Stimulated activated CD8-positive, alpha-beta memory T cell treated with anti-CD3 and anti-CD28 coated beads, Interleukin-7, amount 100 ng/mL, for 4 hours (primary cell): ENCODE data around the gene COL23A1.

Experiments used
- DNase-seq, 2 donors: peaks; one replicate each; pipeline ENCODE4 v3.0.0-alpha.2; 2020; ENCODE audit warnings: low read depth in 2 of 2

COL23A1 gene

DNA sequence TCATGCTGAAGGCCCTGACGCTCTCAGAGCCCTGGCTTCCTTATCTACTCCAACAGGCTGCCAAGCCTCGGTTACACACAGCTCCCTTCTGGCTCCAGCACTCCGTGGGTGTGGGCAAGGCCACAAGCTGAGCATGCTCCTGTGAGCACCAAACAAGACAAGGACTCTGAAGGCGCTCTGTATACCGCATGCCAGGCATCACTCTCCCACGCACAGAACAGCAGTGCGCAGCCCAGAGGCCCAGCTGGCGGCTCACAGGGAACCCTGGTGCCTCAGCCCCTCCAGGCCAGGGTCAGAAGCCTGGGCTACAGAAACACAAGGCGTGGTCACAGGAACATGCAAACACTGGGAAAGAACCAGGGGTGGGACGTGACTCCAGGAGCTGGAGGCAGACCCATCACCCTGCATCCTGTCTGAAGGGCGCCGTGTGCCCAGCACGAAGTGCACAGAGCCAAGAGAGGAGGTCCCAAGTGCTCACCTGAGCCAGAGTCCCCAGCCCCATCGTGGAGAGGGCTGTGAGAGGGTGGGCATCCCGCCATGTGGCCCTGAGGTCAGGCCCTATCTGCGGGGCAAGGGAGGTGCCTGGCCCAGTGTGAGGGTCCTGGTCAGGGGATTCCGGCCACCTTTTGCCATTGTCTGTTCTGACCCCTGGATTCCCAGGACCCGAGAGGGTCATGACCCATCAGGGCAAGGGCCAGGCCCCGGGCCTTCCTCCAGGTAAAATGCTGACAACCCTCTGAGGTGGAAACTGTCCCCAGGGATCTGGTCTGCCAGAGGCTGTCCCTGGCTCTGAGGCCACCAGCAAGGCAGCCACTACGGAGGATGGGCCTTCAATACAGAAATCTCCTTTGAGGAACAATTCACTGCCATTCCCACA, 54.7 kb downstream of the COL23A1 start:
- DNase-seq: no peak

DNA sequence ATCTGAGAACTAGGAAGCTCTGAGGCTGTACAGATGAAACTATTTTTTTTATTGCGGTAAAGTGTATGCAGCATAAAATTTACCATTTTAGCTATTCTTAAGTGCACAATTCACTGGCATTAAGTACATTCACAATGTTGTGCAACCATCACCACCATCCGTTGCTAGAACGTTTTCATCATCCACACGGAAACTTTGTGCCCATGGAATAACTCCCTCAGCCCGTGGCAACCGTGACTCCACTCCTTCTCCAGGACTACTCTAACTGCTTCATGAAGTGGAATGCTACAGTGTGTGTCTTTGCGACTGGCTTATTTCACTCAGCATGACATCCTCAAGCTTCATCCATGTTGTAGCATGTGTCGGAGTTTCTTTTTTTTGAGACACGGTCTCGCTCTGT, 57.1 kb downstream of the COL23A1 start:
- no peak for DNase-seq

DNA sequence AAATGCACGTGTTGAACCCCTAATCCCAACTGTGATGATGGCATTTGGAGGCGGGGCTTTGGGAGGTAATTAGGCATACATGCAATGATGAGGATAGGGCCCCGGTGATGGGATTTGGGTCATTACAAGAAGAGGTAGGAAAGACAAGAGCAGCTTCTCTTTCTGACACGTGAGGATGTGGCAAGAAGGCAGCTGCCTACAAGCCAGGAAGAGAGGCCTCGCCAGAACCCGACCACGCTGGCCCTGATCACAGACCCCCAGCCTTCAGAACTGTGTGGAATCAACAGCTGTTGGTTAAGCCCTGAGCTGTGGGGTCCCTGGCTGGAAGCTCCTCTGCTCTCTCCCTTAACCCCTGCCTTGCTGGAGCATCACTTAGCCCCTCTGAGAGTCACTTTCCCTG, 57.5 kb downstream of the COL23A1 start:
- DNase-seq: no peak

DNA sequence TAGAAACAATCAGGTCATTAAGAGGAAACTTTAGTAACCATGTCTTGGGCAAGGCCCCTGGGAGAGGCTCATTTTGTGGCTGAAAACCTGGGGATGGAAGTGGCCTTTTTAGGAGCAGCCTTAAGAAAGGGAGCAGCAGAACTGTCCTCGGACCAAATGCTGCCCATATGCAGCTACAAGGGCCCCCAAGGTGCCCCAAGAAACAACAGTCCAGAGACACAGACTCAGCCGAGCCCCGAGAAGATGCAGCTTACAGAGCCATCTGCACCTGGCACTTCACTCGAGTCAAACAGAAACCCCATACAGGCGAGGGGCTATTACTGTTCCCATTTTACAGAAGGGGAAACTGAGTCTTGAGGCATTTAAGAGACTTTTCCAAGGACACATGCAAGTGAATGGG, 58.0 kb downstream of the COL23A1 start:
- DNase-seq: no peak

DNA sequence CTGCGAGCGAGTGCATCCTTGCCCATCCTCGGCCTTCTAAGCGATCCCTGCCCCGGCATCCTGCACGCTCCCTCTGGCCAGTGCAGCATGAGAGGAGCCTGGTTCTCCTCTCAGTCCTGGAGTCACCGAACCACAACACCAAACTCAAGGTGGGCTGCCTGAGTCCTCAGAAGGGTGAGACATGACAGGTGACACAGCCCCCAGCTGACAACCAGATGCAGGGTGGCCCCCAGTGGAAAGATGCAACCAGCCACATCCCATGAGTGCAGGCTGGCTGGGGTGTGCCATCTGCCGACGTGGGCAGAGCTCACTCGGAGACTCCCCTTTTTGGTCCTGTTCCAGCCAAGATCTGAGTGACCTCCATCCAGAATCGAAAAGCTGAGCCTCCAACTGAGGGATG, 58.4 kb downstream of the COL23A1 start:
- DNase-seq: no peak

DNA sequence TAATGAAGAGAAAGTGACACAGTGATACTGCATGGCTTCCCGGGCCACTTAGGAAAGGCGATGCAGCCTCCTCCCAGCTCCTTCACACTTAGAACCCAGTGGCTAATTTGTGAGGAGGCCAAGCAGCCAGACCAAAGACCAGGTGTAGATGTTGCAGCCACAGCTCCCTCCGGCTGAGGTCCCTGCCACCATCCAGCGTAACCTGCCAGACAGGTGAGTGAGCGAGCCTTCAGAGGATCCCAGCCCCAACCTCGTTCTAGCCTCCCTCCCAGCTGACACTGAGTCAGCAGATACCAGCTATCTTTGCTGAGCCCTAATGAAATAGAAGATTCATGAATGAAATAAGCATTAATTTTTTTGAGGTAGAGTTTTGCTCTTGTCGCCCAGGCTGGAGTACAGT, 59.7 kb downstream of the COL23A1 start:
- no peak for DNase-seq

DNA sequence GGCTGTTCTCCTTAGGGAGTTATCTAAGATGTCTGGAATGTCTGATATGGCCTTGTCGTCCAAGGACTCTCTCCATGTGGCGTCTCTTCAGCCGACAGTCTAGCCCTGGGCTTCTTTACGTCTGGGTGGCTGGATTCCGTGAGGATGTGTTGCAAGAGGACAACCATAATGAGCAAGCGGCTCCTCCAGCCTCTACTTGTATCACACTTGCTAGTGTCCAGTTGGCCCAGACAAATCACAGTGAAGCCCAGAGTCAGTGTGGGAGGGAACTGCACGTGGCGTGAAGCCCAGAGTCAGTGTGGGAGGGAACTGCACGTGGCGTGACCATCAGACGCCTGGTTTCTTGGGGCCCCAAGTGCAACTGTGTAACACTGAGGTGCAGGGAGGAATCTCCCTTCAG, 61.1 kb downstream of the COL23A1 start:
- DNase-seq: no peak

DNA sequence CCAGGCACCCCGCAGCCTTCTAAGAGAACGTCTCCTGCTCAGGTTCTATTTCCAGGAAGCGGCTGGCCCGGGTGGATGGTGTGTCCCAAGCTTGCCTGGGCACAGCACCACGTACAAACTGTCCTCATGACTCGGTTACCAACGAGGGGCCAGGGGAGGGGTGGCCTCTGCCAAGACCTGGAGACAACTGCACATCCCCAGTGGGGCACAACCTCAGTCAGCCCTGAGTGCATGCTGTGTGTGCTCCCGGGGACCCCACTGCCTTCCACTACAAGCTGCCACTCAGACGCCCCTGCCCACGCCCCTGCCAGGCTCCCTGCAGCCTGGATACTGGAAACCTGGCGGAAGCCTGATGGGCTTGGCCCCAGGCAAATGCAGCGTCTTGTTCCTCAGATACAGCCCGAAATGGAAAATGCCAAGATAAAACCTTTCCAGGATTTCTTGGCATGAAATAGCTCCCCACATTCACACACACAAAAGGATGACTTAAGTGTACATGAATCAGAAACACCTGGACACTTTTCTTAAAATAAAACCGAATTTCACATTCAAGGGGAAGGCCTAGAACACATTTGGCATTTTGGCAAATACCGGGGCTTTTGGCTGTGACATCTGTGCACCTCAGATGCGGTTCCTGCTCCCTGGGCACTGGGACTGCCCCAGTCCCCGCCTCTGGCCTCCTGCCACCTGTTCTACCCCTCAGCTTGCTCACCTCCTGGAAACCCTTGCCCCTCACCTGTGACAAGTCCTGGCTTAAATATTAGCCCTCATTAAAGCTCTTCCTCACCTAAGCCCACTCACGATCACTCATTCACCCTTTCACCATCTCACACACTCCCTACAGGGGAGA, 62.5 kb downstream of the COL23A1 start:
- DNase-seq: no peak

DNA sequence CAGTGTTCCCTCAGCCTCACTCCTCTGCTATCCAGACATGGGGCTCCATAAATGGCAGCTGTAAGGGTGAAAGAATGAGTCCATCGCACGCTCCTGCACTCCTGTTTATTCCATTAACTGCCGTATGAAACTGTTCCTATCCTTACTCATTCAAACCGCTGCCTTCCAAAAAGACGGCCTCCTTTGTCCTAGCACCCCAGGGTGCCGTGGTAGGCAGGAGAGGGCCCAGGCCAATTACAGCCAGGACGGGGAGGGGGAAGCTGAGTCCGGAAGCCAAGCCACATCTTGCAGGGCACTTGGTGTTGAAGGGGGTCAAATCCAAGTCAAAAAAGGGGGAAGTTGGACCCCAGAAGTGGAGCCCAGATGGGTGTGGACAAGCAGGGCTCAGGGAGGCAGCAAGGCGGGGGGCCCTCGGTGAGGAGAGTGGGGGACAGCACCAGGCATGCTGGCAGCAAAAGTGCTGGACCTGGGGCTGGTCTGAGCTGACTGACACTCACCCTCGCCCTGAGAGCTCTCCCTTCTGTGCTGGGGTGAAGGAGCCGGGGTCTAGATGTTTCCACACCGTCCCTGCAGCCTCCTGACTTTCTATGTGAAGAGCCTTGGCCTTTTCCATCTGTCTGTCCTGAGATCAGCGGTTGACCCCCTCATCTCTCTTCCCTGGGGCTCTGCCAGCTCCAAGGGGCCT, 63.3 kb downstream of the COL23A1 start:
- no peak for DNase-seq

DNA sequence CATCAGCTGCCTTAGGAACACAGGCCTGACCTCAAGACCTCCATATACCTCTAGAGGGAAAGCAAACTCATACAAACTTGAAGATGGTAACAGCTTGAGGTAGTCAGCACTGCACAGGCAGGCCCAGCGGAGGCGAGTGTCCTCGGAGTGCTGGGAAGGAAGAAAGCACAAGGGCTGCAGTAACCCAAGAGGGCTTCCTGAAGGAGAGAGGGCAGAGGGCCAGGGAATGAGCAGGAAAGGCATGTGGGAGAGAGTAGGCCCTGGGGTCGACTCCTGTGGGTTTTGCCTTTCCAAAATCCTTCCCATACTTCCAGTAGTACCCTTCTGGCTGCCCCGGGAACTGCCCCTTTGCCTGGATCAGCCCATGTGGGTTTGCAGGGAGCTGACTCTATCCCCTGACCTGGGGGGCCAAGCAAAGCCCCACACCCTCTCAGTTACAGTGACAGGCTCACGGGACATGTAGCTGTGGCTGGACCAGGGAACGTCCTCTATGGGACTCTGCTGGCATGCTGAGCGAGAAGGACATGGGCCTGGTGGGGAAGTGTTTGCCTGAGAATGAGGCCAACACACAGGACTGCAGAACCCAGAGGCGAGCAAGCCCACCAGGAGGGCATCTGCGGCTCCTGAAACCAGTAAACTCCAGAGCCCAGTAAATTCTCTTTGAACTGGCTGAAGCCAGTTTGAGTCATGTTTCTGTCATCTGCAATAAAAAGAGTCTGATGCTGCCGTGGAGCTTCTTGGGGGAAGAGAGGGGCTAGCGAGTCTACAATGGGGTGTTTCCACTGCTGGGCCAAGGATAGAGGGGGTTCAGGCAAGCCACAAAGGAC, 64.1 kb downstream of the COL23A1 start:
- DNase-seq: no peak

DNA sequence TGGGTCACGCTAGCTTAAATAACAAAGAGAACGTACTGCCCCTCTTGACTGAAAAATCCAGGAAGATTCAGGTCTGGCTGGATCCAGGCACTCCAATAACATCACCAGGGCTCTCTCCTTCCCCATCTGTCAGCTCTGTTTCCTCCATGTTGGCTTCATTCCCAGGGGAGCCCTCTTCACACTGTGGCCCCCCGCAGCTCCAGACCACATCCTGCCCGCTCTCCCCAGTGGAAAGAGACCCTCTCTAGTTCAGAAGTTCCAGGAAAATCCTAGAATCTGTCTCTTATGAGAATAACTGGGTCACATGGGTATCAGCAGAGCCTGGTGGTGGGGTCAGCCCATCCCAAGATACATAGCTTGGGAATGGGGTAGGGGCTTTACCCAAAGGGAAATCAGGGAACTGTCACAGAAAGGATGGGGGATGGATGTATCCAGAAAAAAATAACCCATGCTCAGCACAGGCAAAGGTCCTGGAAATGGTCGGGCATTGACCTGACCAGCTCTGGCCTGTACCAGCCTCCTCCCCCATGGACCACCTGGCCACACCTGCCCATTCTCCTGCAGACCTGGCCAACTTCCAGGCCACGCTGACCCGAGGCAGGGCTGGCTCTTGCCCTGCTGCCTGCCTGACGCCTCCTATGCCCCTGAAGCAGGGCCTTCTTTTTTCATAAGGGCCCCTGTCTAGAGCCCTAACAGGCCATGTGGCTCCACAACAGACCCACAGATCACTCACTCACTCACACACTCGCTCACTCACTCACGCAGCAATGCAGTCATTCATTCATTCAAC, 65.9 kb downstream of the COL23A1 start:
- DNase-seq: no peak

DNA sequence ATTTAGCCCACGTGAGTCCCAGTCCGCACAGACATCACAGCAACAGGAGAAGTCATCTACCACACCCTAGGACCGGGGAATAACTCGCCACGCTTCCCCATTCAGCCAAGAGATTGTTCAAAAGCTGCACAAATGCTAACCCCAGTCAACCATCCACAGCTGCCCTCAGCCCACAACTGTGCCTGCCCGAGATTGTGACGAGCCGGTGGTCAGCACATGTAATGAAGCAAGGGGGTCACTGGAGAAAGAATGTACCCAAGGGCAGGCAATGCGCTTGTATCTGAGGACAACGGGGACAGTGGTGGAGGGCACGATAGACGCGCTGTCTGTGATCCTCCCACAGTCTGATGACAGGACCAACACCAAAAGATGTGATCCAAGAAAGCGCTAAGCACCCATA, 67.8 kb downstream of the COL23A1 start:
- DNase-seq: no peak

DNA sequence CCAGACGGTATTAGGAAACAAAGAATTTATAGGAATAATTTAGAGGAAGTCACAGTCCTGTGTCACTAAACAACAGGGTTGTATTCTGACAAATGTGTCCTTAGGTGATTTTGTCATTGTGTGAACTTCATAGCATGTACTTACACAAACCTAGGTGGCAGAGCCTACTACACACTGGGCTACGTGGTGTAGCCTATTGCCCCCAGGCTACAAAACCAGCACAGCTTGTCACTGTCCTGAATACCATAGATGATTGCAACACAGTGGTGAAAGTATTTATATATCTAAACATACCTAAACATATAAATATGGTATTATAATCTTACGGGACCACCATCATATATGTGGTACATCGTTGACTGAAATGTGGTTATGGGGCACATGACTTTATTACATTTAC, 69.3 kb downstream of the COL23A1 start:
- DNase-seq: no peak

DNA sequence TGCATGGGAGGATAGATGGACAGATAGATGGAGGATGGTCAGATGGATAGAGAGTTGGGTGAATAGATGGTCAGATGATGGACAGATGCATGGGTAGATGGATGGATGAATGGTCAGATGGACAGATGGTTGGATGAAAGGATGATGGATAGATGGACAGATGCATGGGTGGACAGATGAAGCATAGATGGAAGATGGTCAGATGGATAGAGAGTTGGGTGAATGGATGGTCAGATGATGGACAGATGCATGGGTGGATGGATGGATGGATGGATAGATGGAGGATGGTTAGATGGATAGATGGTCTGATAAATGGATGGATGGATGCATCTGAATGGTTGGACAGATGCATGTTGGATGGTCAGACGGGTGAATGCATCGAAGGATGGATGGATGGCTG, 70.4 kb downstream of the COL23A1 start:
- DNase-seq: no peak

DNA sequence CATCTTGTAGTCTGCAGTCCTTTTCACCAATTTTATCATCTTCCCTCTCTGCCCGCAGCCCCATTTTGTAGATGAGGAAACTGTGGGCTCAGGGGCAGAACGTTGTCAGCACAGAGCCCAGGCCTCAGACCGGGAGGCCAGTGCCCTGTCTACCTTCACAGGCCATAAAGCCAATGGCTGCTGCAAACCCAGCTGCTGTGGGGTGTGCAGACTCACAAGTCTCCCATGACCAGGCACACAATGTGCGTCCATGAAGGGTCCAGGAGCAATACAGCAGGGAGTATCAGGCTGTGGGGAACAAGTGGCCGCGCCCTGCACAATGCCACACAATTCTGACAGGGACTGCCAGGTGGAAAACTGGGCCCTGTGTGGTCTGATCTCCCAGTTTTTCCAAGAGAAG, 71.0 kb downstream of the COL23A1 start:
- no peak for DNase-seq

DNA sequence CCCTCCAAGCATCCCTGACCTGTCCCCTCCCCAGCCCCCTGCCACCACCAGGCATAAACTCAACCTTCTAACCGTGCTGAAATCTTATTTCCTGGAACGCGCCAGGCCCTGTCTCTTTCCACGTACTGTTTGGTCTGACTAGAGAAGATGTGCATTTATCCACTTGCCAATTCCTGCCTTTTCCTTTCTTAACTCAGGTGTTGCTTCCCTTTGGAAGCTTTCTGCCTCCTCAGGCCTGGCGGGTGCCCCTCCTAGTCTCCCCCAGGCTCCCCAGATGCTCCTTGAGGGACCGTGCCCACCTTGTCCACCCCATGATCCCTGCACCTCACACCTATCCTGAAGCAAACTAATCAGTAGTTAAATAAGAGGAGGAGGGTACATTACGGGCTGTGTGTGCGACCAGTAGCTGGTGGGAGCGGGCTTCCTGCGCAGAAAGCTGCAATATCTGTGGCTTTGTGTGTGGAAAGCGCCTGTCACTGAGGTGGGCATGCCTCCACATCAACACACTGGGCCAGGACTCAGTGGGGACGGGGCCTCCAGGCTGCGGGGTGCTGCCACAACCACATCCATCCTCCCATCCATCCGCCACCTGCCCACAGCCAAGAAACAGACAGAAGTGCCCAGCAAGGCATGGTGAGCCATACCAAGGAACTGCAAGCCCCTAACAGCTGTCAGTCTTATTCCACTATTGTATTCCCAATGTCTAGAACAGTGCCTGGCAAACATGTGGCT, 73.5 kb downstream of the COL23A1 start:
- no peak for DNase-seq

DNA sequence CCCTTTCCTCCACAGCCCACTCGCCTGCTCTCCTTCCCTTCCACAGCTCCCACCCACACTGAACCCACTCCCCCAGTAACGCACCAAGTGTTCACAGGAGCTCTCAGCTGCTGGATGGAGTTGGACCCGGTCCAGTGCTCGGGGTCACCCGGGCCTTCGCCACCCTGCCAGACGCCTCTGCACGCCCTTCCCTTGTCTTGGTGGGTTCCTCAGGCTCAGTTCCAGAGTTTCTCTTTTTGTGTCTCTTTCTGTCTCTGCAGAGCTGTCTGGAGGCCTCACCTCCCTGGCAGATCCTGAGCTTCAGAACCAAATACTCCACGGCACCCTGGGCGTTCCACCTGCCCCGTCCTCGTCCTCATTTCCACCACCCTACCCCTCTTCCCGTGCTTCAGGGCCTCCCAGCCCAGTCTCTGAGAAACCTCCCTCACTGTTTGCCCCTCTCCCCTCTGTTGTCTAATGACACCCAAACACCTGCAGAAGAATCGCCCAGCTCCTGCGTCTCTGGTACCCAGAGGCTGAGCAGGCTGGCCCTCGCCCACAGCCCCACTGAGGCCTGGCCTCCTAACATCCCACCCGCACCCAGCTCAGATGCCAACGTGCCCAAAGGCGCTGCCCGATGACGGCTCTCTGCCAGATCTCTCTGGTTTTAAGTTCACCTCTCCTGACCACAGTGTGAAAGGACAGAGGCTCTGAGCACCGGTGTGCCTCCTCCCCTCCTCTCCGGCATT, 74.3 kb downstream of the COL23A1 start:
- DNase-seq: no peak

DNA sequence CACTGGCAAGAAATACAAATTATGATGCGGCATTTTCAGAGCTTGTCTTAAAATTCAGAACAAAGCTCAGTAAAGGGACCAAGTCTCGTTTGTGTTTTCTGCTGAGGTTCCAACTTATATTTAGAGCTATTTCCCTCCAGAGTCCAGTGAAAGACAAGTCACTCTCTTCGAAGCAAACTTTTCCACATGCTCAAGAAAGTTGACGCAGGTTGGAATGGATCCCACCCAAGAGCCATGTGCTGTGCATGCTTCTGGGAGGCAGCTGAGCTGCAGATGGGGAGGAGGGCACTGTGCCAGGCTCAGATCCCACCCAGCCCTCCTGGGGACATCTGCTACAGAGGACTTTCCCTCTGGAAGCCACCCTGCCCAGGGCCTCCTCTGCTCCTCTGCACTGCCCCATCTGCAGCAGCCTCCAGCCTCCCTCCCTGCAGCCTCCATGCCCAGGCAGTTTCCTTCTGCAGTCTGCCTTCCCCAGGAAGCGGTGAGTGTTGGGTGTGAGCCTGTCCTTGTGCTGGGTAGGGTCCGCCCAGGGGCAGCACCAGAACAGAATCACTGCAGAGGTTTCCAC, 75.3 kb downstream of the COL23A1 start:
- DNase-seq: no peak

DNA sequence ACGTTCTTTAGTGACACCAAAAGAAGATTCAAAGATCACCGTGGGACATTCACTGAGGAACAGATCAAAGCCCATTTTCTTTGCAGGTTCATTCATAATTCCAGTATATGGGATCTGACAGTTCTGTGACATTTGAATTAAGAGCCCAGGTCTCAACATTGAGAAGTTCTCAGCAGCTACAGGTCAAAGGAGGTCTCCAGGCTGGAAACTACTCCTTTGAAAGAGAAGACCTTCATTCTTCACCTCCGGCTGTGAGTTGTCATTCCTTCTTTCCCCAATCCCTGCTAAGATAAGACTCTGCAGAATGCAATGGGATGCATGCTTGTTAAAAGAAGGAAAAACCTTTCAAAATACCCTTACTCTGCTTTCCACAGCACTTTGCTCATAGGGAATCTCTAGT, 79.0 kb downstream of the COL23A1 start:
- DNase-seq: no peak
